ENCODE results near the gene CACNA2D4.

CACNA2D4 gene

GRCh38 chr12:1769809-1770494 lies 148.5 kb downstream of the CACNA2D4 start:
- peaks cover 5% of the 10 kb centered on the region for H3K36me3 ChIP-seq (replicated peaks; ENCODE audit: low read depth, low read length)
- H4K20me1 ChIP-seq (ENCODE audit: insufficient read depth, low read length) = peaks cover 21% of the 10 kb centered on the region
- H3K4me2 ChIP-seq (ENCODE audit: low read length) = no peak overlapping the region
- no peak overlapping the region for H2AFZ ChIP-seq (ENCODE audit: low read depth, low read length)
- no peak overlapping the region for H3K9ac ChIP-seq (ENCODE audit: low read length)
- no peaks in the 10 kb centered on the region for H3K4me1 ChIP-seq (ENCODE audit: low read length)
- no peak overlapping the region for H3K4me3 ChIP-seq (ENCODE audit: low read length)
- TF ChIP-seq EZH2phosphoT487 (IDR thresholded peaks at IDR 0.05; ENCODE audit: low read depth) = no peak
- no peak for TF ChIP-seq CTCF (IDR thresholded peaks at IDR 0.05; ENCODE audit: low read depth, low read length)
- no peak overlapping the region for H3K27ac ChIP-seq (ENCODE audit: low read length)
- H3K79me2 ChIP-seq (ENCODE audit: low read length) = peaks cover 6% of the 10 kb centered on the region; the same call in 1 of the 2 replicates
- H3K27me3 ChIP-seq (ENCODE audit: low read depth, low read length) = no peaks in the 10 kb centered on the region
- no peaks in the 10 kb centered on the region for H3K9me3 ChIP-seq (ENCODE audit: insufficient read depth, low read length)

- Histone ChIP-seq H3K36me3 (replicated peaks; ENCODE audit: low read depth, low read length) (peaks cover 3% of the 10 kb centered on the region), H3K4me2 (ENCODE audit: low read length) (no peak overlapping the region), H3K9ac (ENCODE audit: low read length) (no peak overlapping the region), H3K27me3 (ENCODE audit: low read depth, low read length) (no peaks in the 10 kb centered on the region), H3K4me3 (ENCODE audit: low read length) (no peak overlapping the region), H2AFZ (ENCODE audit: low read depth, low read length) (no peak overlapping the region), H3K9me3 (ENCODE audit: insufficient read depth, low read length) (no peaks in the 10 kb centered on the region), H3K79me2 (ENCODE audit: low read length) (peaks cover 6% of the 10 kb centered on the region; the same call in 1 of the 2 replicates), H3K4me1 (ENCODE audit: low read length) (no peaks in the 10 kb centered on the region), H4K20me1 (ENCODE audit: insufficient read depth, low read length) (peaks cover 21% of the 10 kb centered on the region), H3K27ac (ENCODE audit: low read length) (no peak overlapping the region)
- TF ChIP-seq CTCF (IDR thresholded peaks at IDR 0.05; ENCODE audit: low read depth, low read length) (no peak), EZH2phosphoT487 (IDR thresholded peaks at IDR 0.05; ENCODE audit: low read depth) (no peak)
Observed at GRCh38 chr12:1768615-1769014, 149.8 kb downstream of the CACNA2D4 start.

- TF ChIP-seq CTCF (IDR thresholded peaks at IDR 0.05; ENCODE audit: low read depth, low read length) (no peak), EZH2phosphoT487 (IDR thresholded peaks at IDR 0.05; ENCODE audit: low read depth) (no peak)
- Histone ChIP-seq H4K20me1 (ENCODE audit: insufficient read depth, low read length) (peaks cover 16% of the 10 kb centered on the region; the same call in 1 of the 2 replicates), H3K4me3 (ENCODE audit: low read length) (no peak overlapping the region), H3K79me2 (ENCODE audit: low read length) (peaks cover 6% of the 10 kb centered on the region; the same call in 1 of the 2 replicates), H3K36me3 (replicated peaks; ENCODE audit: low read depth, low read length) (no peaks in the 10 kb centered on the region), H2AFZ (ENCODE audit: low read depth, low read length) (no peak overlapping the region), H3K4me2 (ENCODE audit: low read length) (no peak overlapping the region), H3K27me3 (ENCODE audit: low read depth, low read length) (no peaks in the 10 kb centered on the region), H3K9ac (ENCODE audit: low read length) (no peak overlapping the region), H3K4me1 (ENCODE audit: low read length) (no peaks in the 10 kb centered on the region), H3K27ac (ENCODE audit: low read length) (no peak overlapping the region), H3K9me3 (ENCODE audit: insufficient read depth, low read length) (no peaks in the 10 kb centered on the region)
Observed at GRCh38 chr12:1767407-1768090, 150.9 kb downstream of the CACNA2D4 start.

GRCh38 chr12:1766110-1766509 lies 152.3 kb downstream of the CACNA2D4 start:
- Histone ChIP-seq H3K79me2 (ENCODE audit: low read length) (peaks cover 9% of the 10 kb centered on the region; the same call in 1 of the 2 replicates), H3K4me2 (ENCODE audit: low read length) (no peak overlapping the region), H3K27me3 (ENCODE audit: low read depth, low read length) (no peaks in the 10 kb centered on the region), H3K4me3 (ENCODE audit: low read length) (no peak overlapping the region), H3K27ac (ENCODE audit: low read length) (no peak overlapping the region), H3K9me3 (ENCODE audit: insufficient read depth, low read length) (no peaks in the 10 kb centered on the region), H3K9ac (ENCODE audit: low read length) (no peak overlapping the region), H4K20me1 (ENCODE audit: insufficient read depth, low read length) (peaks cover 24% of the 10 kb centered on the region), H3K36me3 (replicated peaks; ENCODE audit: low read depth, low read length) (no peaks in the 10 kb centered on the region), H3K4me1 (ENCODE audit: low read length) (no peaks in the 10 kb centered on the region), H2AFZ (ENCODE audit: low read depth, low read length) (no peak overlapping the region)
- no peak for TF ChIP-seq EZH2phosphoT487 (IDR thresholded peaks at IDR 0.05; ENCODE audit: low read depth)
- TF ChIP-seq CTCF (IDR thresholded peaks at IDR 0.05; ENCODE audit: low read depth, low read length) = no peak
